Epithelial cell of proximal tubule (primary cell): Measurements from ENCODE around the gene PSG2. TPM values are rescaled to one million over a fixed set of nuclear protein-coding genes. Genes with fewer than 3 reads are reported as not detected.
"Not testable (repeated sequence)": the region's sequence is repeated elsewhere in the genome, so short reads cannot be mapped to it uniquely, and the experiment has no call there.

Experiments used
- DNase-seq: peaks from one replicate; pipeline ENCODE4 v3.0.0-alpha.2; 2011; ENCODE audit warnings: low read depth
- H3K4me3 ChIP-seq: 2 replicates; pipeline ENCODE4 v1.5.1; 2011; ENCODE audit warnings: low read depth, mild to moderate bottlenecking, low read length
- total RNA-seq: library from RNA; depleted of rRNA; stranded (reverse); fragments of >200 nt; gene quantifications from 2 replicates; pipeline ENCODE4 v1.2.3, GENCODE V29; 2015
- TF ChIP-seq, protein P1 (sequence below): conservative IDR thresholded peaks from 2 replicates; pipeline ENCODE4 v1.5.1; 2012; ENCODE audit warnings: low read depth, mild to moderate bottlenecking, low read length

The PSG2 gene
- total RNA-seq, 1 donor from 2014 or later = not detected

DNA sequence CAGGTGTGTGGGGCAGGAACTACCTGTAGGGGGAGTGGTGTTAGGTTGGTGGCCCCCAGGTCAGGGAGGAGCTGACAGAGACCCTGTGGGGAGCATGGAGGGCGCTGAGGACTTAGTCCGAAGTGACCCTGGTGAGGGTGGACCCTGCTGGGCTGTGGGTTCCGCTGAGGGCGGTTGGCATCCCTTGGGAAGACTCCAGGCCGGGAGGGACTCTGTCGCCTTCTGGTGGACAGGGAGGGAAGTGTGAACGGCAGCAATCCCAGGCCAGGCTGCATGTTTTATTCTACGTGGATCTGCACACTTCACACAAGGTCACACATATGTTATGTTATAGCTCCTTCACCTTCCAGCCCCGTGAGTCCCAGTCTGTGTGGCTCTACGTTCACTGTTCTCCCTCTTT lies 54.5 kb downstream of the PSG2 start:
- not testable (repeated sequence) for DNase-seq, H3K4me3 ChIP-seq
- TF ChIP-seq, protein P1, sequence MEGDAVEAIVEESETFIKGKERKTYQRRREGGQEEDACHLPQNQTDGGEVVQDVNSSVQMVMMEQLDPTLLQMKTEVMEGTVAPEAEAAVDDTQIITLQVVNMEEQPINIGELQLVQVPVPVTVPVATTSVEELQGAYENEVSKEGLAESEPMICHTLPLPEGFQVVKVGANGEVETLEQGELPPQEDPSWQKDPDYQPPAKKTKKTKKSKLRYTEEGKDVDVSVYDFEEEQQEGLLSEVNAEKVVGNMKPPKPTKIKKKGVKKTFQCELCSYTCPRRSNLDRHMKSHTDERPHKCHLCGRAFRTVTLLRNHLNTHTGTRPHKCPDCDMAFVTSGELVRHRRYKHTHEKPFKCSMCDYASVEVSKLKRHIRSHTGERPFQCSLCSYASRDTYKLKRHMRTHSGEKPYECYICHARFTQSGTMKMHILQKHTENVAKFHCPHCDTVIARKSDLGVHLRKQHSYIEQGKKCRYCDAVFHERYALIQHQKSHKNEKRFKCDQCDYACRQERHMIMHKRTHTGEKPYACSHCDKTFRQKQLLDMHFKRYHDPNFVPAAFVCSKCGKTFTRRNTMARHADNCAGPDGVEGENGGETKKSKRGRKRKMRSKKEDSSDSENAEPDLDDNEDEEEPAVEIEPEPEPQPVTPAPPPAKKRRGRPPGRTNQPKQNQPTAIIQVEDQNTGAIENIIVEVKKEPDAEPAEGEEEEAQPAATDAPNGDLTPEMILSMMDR = peak; percentile 40

DNA sequence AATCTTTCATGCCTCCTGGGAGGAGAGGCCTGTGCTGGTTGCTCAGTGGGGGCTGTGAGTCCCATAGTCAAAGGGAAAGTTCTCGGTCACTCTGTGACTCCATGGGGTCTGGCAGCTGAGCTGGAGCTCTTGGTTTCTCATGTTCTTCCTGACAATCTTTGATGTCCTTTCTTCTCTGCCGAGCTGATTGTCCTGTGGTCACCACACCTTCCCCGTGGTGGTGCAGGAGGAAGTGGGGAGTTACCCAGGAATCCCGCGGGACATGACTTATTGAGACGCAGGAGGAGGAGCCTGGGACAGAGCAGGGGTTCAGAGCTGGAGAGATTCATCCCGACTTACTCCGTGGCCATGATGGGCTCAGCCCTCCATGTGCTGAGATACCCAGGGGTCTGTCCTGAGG lies 55.4 kb downstream of the PSG2 start:
- H3K4me3 ChIP-seq, DNase-seq: not testable (repeated sequence)

DNA sequence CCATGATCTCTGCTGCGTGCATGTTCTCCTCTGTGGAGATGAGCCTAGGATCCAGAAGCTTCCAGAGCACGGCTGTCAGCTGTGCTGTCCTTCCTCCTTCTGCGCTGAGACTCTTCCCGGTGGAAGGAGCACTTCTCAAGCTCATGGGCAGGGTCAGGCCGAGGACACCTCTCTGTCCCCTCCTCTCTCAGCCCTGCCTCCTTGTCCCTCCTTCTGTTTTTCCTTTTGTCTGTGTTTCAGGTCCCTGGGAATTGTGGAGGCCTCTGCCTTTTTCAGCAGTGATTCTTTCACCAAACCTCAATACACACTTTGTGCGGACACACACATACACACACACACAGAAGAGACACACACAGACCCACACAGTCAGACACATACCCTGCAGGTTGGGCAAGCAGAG lies 56.1 kb downstream of the PSG2 start, which contains the start of gene PSG11:
Gene PSG11, minus strand, starts transcription at position 101 of the 400 bp plus-strand sequence. Its CDS starts 97 bp downstream, at position 4.
- not testable (repeated sequence) for H3K4me3 ChIP-seq, DNase-seq

DNA sequence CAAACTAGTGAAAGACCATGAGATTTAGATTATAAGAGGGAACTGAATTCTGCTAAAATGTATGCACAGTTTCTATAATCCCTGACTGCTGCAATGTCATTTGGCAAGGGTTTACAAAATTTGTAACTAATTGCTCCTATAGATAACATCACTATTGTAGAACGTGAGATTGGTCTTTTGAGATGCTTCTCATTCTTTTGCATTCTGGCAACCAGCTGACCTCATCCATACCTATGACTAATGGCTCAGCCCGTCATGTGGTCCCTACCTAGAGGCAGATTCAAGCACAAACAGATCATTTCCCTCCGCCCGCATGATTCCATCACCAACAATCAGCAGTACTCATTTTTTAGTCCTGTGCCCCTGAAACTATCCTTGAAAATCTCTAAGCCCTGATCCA lies 60.4 kb downstream of the PSG2 start:
- DNase-seq = peak; percentile 45
- not testable (repeated sequence) for H3K4me3 ChIP-seq

DNA sequence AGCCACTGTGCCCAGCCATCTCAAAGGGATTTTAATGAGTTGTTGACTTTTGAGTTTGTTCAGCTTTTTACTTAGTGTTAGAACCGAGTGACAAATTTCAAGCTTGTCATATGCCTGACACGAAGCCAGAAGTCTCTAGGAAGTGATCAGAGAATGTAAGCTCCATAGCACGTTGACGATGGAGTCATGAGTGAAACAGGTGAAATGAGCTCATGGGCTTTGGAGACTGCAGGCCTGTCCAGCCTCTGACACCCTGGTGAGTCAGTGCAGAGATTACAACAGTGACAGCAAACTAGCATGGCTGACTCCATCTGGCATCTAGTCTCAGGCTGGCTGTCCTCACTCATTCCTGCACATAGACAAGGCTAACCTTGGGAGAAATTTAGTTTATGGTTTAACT lies 60.9 kb downstream of the PSG2 start:
- peak; percentile 69 for DNase-seq
- not testable (repeated sequence) for H3K4me3 ChIP-seq

DNA sequence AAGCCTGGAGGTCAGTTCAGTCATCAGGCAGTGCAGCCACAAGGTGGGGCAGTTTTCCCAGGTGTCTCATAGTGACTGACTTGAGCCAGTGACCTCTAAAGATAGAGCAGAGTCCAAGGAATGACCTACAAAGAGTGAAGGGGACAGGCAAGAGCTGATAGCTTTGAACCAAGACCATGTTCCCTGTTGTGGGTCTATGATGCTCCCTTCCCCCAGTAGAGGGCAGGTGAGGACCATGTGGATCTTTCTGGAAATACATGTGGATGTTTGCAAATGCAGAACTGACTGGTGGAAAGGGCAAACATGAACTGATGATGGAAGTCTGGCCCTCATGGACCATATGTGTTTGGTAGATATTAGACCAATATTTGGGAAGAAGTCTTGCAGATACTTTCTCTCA lies 62.9 kb downstream of the PSG2 start:
- not testable (repeated sequence) for DNase-seq, H3K4me3 ChIP-seq
- TF ChIP-seq, protein P1 = peak; percentile 46

Other genes starting within 250 kb of the PSG2 start
- 0.06 TPM in 1 of 2 replicates, not detected in the other for gene PSG1, start 203.0 kb downstream of the PSG2 start, total RNA-seq
- not detected in 2 replicates for gene PSG6, start 164.8 kb downstream of the PSG2 start, total RNA-seq
- not detected in 2 replicates for gene PSG7, start 145.5 kb downstream of the PSG2 start, total RNA-seq
- gene PSG11, start 56.2 kb downstream of the PSG2 start, total RNA-seq = not detected in 2 replicates
- 1.0 and 3.9 TPM in 2 replicates for gene PSG5, start 103.8 kb upstream of the PSG2 start, total RNA-seq
- gene PSG4, start 122.9 kb upstream of the PSG2 start, total RNA-seq = 3.6 TPM in 1 of 2 replicates, not detected in the other
- 0.43 and 1.3 TPM in 2 replicates for gene PSG9, start 186.8 kb upstream of the PSG2 start, total RNA-seq